Stimulated activated CD8-positive, alpha-beta memory T cell treated with anti-CD3 and anti-CD28 coated beads, Interleukin-12 subunit alpha, Interleukin-12 subunit beta, amount 100 ng/mL, for 1 hour (primary cell): ENCODE measurements around the gene EVI5.
"Not testable (repeated sequence)": the region's sequence is repeated elsewhere in the genome, so short reads cannot be mapped to it uniquely, and the experiment has no call there.

Experiments used
- DNase-seq: peaks from one replicate; pipeline ENCODE4 v3.0.0-alpha.2; 2020; ENCODE audit warnings: low read depth

EVI5 gene

DNA sequence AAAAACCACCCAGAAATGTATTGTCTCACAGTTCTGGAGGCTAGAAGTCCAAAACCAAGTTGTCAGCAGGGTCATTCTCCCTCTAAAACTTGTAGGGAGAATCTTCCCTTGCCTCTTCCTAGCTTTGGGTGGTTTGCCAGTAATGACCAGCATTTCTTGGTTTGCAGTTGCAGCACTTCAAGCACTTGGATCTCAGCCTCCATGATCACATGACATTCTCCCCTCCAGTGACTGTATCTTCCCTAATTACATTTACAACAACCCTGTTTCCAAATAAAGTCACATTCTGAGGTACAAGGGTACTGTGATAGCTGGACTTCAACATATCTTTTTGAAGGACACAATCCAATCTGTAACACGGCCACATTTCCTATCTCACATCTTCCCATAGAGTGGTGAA, 37.2 kb downstream of the EVI5 start:
- no peak for DNase-seq

DNA sequence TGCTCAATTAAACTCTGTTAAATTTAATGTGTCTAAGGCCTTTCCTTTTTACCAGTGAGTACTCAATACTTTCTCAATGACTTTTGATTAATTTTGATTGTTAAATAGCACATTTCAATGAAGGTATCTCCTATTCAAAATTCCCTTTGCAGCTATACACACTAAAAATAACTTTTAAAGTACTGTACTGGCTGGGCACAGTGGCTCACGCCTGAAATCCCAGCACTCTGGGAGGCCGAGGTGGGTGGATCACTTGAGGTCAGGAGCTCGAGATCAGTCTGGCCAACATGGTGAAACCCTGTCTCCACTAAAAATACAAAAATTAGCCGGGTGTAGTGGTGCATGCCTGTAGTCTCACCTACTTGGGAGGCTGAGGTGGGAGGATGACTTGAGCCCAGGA, 38.7 kb downstream of the EVI5 start:
- DNase-seq = not testable (repeated sequence)

DNA sequence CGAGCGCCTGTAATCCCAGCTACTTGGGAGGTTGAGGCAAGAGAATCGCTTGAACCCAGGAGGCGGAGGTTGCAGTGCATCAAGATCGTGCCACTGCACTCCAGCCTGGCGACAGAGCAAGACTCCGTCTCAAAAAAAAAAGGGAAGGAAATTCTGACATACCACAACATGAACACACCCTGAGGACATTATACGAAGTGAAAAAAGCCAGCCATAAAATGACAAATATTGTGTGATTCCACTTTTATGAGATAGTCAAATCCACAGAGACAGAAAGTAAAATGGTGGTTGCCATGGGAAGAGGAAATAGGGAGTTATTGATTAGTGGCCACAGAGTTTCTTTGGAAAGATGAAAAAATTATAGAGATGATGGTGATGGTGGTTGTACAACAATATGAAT, 41.7 kb downstream of the EVI5 start:
- no peak for DNase-seq

DNA sequence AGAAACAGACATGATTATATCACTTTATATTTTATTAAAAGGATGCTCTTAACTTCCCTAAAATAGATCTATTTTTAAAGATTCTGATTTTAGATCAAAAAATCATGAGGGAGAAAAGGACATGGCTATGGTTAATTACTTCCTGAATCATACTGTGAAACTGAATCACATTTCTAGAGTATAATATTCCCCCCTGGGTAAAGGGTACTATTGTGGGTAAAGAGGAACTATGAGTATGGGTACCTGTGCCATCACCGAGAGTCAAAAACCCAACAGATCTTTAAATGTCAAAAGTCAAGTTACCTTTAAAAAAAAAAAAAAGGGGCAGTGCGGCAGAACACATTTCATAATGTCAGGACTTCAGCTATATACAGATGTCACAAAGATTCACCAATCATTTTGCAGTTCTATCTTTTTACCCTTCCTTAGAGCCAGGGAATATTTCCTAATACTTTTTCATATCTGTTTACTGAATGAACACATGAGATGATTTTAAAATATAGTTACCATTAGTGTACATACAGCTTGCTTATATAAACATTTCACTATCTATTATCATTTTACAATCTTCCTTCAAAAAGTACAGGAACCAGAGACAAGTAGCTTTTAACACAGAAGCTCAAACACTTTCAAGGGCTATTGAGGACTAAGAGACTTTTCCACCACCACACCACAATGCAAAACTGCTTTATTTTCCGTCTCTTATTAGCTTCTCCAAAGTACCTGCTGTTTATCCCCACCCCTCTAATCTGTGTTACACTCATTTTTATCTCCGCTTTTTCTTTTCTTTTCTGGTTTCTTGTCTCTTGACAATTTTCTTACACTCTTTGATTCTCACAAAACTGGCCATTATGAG, 45.0 kb downstream of the EVI5 start:
- DNase-seq = no peak

DNA sequence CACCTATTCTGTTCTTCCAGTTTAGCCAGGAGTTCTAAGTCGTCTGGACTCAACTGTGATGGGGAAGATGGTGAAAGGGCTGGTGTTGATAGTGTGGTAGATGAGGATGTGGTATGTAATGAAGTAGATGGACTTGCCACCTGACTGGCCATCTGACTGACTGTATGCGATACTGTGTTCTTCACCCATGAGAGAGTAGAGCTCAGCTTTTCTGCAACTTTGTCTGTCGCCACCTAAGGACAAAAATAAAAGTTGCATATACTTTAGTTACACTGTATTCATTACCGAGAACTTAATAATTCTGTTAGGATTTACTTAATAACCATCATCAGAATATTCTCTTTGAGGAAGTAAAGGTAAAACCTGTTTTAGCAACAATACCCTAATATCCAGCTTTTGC, 48.5 kb downstream of the EVI5 start:
- no peak for DNase-seq

DNA sequence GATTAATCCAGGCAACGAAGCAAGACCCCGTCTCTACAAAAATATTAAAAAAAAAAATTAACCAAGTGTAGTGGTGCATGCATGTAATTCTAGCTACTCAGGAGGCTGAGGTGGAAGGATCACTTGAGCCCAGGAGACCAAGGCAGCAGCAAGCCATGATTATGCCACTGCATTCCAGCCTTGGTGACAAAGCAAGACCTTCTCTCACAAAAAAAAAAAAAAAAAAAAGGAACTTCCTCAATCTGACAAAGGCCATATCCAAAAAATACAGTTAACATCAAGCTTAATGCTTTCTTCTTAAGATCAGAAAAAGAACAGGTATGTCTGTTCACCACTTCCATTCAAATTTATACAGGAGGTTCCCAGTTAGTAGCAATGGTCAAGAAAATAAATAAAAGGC, 54.4 kb downstream of the EVI5 start:
- DNase-seq = no peak

DNA sequence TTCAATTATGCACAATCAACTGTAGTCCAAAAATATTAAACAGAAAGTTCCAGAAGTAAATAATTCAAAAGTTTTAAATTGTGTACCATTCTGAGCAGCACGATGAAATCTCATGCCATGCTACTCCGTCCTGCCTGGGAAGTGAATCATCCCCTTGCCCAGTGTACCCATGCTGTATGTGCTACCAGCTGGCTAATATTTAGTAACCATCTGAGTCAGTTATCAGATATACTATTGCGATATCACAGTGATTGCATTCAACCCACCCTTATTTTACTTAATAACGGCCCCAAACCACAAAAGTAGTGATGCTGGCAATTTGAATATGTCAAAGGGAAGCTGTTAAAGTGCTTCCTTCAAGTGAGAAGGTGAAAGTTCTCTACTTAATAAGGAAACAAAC, 56.2 kb downstream of the EVI5 start:
- no peak for DNase-seq

DNA sequence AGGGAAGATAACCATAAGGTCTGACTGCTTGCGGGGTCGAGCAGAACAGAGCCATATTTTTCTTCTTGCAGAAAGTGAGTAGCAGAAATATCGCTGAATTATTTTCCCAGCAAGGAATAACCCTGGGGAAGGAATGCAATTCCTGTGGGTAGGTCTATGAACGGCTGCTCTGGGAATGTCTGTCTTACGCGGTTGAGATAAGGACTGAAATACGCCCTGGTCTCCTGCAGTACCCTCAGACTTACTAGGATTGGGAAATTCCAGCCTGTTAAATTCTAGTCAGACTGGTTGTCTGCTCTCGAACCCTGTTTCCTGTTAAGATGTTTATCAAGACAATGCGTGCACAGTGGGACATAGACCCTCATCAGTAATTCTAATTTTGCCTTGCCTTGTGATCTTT, 61.2 kb downstream of the EVI5 start:
- not testable (repeated sequence) for DNase-seq

DNA sequence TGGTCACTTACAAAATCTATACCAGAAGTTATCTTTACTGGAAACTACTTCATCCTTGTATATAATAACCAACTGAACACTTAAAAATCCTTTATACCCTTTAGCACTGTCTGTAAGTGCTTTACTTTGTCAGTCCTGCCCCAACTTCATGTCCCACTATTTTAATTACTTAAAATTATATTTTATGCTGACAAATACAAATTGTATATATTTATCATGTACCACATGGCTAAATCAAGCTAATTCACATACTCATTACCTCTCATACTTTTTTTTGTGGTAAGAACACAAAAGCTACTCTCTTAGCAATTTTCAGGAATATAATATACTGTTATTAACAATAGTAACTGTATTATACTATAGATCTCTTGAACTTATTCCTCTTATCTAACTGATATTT, 63.0 kb downstream of the EVI5 start:
- DNase-seq = no peak

DNA sequence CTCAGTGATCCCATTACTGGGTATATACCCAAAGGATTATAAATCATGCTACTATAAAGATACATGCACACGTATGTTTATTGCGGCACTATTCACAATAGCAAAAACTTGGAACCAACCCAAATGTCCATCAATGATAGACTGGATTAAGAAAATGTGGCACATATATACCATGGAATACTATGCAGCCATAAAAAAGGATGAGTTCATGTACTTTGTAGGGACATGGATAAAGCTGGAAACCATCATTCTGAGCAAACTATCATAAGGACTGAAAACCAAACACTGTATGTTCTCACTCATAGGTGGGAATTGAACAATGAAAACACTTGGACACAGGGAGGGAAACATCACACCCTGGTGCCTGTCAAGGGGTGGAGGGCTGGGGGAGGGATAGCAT, 63.8 kb downstream of the EVI5 start:
- not testable (repeated sequence) for DNase-seq

DNA sequence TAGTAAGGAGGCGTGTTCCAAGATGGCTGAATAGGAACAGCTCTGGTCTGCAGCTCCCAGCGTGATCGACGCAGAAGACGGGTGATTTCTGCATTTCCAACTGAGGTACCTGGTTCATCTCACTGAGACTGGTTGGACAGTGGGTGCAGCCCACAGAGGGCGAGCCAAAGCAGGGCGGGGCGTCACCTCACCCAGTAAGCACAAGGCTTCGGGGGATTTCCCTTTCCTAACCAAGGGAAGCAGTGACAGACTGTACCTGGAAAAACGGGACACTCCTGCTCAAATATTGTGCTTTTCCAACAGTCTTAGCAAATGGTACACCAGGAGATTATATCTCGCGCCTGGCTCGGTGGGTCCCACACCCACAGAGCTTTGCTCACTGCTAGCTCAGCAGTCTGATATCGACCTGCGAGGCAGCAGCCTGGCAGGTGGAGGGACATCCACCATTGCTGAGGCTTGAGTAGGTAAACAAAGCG, 69.4 kb downstream of the EVI5 start:
- not testable (repeated sequence) for DNase-seq

DNA sequence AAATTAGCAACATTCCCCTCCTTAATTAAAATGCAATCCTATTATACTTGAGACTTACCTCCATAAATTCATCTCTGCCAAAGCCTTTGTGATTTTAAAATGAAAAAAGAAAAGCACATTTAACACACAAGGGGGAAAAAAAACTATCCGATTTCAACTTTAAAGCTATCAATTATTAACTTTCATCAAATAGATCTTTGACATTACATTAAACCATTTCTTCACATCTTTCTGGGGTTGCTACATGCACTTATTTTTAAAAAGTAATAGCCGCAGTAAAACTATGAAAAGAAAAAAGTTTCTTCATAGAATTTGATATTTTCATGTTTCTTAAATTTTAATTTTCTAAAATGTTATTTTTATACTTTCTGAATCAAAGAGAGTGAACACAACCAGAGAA, 71.0 kb downstream of the EVI5 start:
- DNase-seq = no peak

DNA sequence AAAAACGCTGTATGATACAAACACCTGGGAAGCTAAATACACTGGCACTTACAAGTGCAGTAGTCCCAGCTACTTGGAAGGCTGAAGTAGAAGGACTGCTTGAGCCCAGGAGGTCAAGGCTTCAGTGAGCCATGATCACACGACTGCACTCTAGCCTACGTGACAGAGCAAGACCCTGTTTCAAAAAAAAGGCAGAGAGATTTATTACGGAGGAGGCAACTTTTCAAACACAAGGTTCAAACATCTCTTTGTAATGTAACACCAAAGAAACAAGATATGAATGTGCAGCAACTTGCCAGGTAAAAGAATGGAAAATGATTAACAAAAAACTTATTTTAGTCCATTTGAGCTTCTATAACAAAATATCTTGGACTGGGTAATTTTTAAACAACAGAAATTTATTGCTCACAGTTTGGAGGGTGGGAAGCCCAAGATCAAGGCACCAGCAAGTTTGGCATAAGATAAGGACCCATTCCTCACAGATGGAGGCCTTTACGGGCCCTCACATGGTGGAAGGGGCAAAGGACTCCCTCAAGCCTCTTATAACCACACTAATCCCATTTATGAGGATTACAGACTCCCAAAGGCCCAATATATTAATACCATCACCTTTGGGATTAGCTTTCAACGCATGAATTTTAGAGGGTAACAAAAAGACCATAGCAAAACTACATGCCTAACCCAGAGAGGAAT, 73.3 kb downstream of the EVI5 start:
- no peak for DNase-seq

DNA sequence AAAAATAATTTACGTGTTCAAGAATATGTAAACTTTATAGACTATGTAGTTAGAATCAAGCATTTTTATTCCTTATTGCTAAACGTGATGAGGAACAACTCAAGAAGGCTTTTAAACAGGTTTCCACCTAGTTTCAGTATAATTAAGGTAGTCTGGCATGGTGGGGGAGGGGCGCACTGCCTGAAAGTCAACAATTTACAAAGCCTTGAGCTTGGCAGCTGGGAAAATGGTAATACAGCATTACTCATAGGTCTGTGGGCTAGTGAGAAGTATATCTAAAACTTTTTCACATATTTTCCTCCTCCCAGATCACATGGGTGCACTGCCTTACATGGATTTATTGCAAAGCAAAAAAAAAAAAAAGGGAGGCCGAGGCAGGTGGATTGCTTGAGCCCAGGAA, 75.2 kb downstream of the EVI5 start:
- no peak for DNase-seq

DNA sequence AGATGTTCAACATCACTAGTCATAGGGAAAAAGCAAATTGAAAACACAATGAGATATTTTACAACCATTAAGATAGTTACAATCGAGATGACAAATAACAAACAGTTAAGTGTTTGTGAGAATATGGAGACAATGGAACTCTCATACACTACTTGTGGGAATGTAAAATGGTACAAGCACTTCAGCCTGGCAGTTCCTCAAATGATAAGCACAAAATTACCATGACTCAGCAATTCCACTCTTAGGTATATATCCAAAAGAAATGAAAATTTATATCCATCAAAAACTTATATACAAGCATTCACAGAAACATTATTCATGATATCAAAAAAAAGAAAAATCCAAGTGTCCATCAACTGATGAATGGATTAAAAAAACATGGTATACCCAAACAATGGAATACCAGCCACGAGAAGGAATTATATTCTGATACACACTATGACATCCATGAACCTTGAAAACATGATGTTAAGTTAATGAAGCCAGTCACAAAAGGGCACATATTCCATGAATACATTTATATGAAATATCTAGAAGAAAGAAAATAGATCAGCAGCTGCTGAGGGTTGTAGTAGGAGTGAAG, 76.4 kb downstream of the EVI5 start:
- DNase-seq = no peak

DNA sequence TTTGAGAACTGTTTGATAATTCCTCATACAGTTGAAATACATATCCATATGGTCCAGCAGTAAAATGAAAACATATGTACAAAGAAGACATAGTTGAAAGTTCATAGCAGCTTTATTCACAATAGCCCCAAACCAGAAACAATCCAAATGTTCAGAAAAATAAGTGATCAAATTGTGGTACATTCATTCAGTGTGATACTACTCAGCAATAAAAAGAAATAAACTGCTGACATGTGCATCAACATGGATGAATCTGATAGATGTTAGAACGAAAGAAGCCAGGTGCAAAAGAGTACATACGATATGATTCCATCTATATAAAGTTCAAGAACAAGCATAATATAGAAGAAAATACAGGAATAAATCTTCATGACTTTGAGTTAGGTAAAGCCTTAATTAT, 77.2 kb downstream of the EVI5 start:
- no peak for DNase-seq

DNA sequence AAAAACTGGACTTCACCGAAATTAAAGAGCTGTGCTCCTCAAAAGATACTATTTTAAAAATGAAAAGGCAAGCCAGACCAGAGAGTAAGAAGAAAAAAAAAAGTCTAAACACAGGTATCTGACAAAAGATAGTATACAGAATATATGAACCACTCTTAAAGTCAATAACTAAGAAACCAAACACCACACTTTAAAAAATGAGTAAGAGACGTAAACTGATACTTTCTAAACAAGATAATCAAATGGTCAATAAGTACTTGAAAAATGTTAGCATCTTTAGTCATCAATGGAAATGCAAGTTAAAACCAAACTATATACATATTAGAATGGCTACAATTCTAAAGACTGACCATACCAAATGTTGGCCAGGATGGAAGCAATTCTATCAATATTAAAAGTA, 77.6 kb downstream of the EVI5 start:
- DNase-seq = no peak

DNA sequence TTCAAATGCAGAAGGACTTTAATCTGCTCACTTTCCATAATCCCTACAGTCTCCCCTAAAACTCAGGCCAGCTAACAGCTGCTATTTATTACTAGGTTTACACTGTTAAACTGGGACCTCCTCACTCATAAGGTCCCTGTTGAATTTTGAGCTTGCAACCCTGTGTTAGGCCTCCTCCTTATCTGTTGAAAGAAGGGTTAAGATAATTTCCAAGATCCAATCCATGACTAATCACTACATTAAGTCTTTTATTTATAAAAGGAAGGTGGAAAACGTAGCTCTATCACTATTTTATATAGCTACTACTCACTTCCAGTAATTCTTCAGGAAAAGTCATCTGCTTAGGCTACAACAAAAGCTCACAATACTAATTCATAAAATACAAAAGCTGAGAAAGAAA, 79.5 kb downstream of the EVI5 start:
- DNase-seq = no peak

DNA sequence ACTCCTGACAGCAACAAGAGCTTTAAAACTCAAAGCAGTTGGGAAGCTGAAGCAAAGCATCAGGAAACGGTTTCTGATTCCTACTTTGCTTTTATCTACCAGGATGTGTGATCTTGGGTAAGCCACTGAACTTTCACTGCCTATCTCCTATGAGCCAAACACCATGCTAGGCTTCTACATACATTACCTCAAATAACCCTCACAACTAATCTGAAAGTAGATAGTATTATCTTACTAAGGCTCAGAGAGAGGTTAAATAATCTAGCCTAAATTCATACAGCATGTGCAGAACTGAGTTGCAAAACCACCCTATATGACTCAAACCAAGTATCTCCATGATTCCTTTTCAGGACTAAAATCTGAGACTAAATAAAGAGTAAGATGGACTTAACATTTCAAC, 83.8 kb downstream of the EVI5 start:
- no peak for DNase-seq

DNA sequence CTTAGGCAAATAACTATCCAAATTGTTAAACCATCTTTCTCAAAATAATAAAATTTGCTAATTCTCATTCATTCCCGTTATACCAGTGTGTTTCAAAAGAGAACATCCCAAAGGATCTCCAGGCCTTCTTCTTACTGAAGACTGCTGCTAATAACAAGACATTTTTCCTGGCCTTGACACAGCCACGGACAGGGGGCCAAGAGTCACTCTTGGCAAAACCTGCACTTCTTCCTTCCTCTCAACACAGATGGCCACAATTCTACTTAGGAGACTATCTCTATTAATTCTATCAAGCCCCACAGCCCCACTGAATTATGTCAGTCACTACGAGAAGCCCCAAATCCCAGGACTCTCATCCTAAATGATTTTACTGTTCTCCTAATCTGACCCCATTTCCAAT, 86.0 kb downstream of the EVI5 start:
- no peak for DNase-seq

DNA sequence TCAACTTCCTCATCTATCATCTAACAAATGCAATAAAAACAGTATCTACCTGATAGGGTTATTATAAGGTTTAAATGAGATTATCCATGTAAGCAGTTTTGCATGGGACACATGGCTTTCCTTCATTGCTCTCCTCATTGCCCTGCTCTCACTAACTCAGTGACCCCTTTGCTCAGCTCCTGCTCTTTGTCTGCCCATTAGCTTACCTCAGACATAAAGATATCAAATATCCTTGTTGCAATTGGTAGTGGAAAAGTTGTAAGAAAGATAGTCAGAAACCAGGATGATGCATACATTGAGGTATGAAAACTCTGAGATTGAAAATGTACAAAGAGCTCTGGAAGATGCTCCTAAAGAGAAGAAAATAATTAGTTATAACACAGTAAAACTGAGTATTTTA, 89.8 kb downstream of the EVI5 start:
- DNase-seq = no peak

DNA sequence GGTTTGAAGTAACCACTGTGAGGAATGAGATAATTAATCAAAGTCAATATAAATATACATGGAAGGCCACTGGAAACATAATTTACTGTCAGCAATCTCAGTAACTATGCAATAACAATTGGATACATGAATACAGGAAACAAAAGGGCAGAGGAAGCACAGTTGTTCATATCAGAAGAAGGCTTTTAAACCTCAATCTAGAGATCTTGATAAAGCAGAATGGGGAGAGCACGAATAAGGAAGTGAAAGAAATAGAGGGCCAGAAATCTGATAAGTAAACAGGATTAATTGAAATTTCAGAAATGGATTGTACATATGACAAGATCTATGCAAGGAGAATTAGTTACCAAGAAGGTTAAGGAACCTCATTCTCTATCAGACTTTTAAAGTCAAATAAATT, 93.0 kb downstream of the EVI5 start:
- no peak for DNase-seq

DNA sequence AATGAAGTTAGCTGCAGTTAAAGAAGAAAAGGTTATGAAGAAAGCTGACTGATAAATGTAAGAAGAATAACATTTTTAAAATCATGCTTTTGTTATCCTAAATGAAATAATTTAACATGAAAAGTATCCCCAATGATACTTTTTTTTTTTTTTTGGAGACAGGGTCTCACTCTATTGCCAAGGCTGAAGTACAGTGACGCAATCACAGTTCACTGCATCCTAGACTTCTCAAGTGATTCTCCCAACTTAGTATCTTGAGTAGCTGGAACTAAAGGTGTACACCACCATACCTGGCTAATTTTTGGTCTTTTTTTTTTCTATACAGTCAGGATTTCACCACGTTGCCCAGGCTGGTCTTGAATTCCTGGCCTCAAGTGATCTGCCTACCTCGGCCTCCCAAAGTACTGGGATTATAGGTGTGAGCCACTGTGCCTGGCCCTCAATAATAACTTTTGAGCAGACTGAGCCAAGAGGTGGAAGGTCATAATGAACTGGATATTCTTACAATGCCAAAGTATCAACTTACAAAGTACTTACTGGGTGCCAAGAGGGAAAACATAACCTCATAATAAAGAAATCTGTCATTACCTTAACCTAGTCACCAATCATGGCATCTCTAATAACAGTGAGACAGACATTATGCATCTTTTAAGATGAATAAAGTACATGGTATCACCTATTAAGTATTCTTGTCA, 94.5 kb downstream of the EVI5 start:
- DNase-seq = no peak
